Measurements from ENCODE around the gene PTGS2.

GRCh38 chr1:186629341-186629740 is 50.9 kb downstream of the PTGS2 start:
- TF ChIP-seq, protein P1, sequence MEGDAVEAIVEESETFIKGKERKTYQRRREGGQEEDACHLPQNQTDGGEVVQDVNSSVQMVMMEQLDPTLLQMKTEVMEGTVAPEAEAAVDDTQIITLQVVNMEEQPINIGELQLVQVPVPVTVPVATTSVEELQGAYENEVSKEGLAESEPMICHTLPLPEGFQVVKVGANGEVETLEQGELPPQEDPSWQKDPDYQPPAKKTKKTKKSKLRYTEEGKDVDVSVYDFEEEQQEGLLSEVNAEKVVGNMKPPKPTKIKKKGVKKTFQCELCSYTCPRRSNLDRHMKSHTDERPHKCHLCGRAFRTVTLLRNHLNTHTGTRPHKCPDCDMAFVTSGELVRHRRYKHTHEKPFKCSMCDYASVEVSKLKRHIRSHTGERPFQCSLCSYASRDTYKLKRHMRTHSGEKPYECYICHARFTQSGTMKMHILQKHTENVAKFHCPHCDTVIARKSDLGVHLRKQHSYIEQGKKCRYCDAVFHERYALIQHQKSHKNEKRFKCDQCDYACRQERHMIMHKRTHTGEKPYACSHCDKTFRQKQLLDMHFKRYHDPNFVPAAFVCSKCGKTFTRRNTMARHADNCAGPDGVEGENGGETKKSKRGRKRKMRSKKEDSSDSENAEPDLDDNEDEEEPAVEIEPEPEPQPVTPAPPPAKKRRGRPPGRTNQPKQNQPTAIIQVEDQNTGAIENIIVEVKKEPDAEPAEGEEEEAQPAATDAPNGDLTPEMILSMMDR (IDR thresholded peaks at IDR 0.05 in 2 of 3, conservative IDR thresholded peaks at IDR 0.05 in 1 of 3; ENCODE audit: control insufficient read depth in 2 of 3, extremely low read depth in 1 of 3, insufficient read depth in 1 of 3, low read depth in 3 of 3, low read length in 3 of 3) = no peak
- TF ChIP-seq KAT2A (conservative IDR thresholded peaks at IDR 0.05; ENCODE audit: control insufficient read depth, low read depth, low read length) (no peak), PAX5 (IDR thresholded peaks at IDR 0.05; ENCODE audit: borderline replicate concordance, low read depth, low read length) (no peak), TCF7 (IDR thresholded peaks at IDR 0.05; ENCODE audit: borderline replicate concordance) (no peak), GABPA (IDR thresholded peaks at IDR 0.05; ENCODE audit: low read depth) (no peak), NR2F1 (conservative IDR thresholded peaks at IDR 0.05) (no peak), ETV6 (conservative IDR thresholded peaks at IDR 0.05 in 1 of 2, IDR thresholded peaks at IDR 0.05 in 1 of 2; ENCODE audit: borderline replicate concordance in 1 of 2, low read depth in 1 of 2) (no peak), JUND (IDR thresholded peaks at IDR 0.05; ENCODE audit: low read depth, low read length) (no peak), RELA (IDR thresholded peaks at IDR 0.05; ENCODE audit: borderline replicate concordance, partially characterized antibody) (no peak), POLR2A (IDR thresholded peaks at IDR 0.05; ENCODE audit: low read depth, low read length) (no peak), ATF7 (IDR thresholded peaks at IDR 0.05; ENCODE audit: low read depth) (no peak)
- TF ChIP-seq, protein P2, sequence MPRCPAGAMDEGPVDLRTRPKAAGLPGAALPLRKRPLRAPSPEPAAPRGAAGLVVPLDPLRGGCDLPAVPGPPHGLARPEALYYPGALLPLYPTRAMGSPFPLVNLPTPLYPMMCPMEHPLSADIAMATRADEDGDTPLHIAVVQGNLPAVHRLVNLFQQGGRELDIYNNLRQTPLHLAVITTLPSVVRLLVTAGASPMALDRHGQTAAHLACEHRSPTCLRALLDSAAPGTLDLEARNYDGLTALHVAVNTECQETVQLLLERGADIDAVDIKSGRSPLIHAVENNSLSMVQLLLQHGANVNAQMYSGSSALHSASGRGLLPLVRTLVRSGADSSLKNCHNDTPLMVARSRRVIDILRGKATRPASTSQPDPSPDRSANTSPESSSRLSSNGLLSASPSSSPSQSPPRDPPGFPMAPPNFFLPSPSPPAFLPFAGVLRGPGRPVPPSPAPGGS (IDR thresholded peaks at IDR 0.05; ENCODE audit: borderline replicate concordance, insufficient read depth, low read depth, low read length, poor library complexity, severe bottlenecking) = no peak
- TF ChIP-seq, protein P3, sequence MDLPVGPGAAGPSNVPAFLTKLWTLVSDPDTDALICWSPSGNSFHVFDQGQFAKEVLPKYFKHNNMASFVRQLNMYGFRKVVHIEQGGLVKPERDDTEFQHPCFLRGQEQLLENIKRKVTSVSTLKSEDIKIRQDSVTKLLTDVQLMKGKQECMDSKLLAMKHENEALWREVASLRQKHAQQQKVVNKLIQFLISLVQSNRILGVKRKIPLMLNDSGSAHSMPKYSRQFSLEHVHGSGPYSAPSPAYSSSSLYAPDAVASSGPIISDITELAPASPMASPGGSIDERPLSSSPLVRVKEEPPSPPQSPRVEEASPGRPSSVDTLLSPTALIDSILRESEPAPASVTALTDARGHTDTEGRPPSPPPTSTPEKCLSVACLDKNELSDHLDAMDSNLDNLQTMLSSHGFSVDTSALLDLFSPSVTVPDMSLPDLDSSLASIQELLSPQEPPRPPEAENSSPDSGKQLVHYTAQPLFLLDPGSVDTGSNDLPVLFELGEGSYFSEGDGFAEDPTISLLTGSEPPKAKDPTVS (IDR thresholded peaks at IDR 0.05; ENCODE audit: low read depth, low read length) = no peak
